Lung (tissue), 12 donors: Measurements from ENCODE around the gene THAP7. TPM values are rescaled to one million over a fixed set of nuclear protein-coding genes. Genes with fewer than 3 reads are reported as not detected.

Experiments used
- ATAC-seq: fragments of 200-7000 bp; cut with Tn5 transposase; one replicate; pipeline ENCODE4 v1.9.1; 2020; ENCODE audit warnings: moderate number of reproducible peaks; ENCODE audit not compliant: insufficient read depth, low FRiP score
- DNase-seq, 3 donors: peaks; one replicate each; pipeline ENCODE4 v3.0.0-alpha.2; 2013 to 2017
- H3K27ac ChIP-seq, 2 donors: one replicate each; pipeline ENCODE4 v1.5.1; 2013; ENCODE audit warnings: mild to moderate bottlenecking in 2 of 2, moderate library complexity in 2 of 2, control low read depth in 1 of 2, inconsistent platforms in 1 of 2, low read depth in 1 of 2, low read length in 1 of 2
- H3K27me3 ChIP-seq, 3 donors: one replicate each; pipeline ENCODE4 v1.5.1; 2013; ENCODE audit warnings: low read length in 2 of 3; ENCODE audit not compliant: control insufficient read depth in 3 of 3, insufficient read depth in 3 of 3
- H3K36me3 ChIP-seq, 4 donors: one replicate each; pipeline ENCODE4 v1.5.1; 2013; ENCODE audit warnings: low read length in 4 of 4, mild to moderate bottlenecking in 1 of 4, moderate library complexity in 1 of 4; ENCODE audit not compliant: control insufficient read depth in 4 of 4, insufficient read depth in 4 of 4
- H3K4me1 ChIP-seq, 5 donors: one replicate each; pipeline ENCODE4 v1.5.1; 2013; ENCODE audit warnings: low read length in 5 of 5, mild to moderate bottlenecking in 2 of 5, moderate library complexity in 1 of 5; ENCODE audit not compliant: control insufficient read depth in 5 of 5, insufficient read depth in 5 of 5
- H3K4me3 ChIP-seq: one replicate; pipeline ENCODE4 v1.5.1; 2013; ENCODE audit warnings: mild to moderate bottlenecking, control low read depth, moderate library complexity
- H3K9ac ChIP-seq, 2 donors: one replicate each; pipeline ENCODE4 v1.5.1; 2013; ENCODE audit warnings: low read length in 2 of 2, control low read depth in 1 of 2; ENCODE audit not compliant: insufficient read depth in 1 of 2
- H3K9me3 ChIP-seq, 4 donors: one replicate each; pipeline ENCODE4 v1.5.1; 2013; ENCODE audit warnings: low read length in 3 of 4, mild to moderate bottlenecking in 1 of 4, moderate library complexity in 1 of 4; ENCODE audit not compliant: control insufficient read depth in 4 of 4, insufficient read depth in 3 of 4
- CTCF ChIP-seq: IDR thresholded peaks from 2 replicates; pipeline ENCODE4 v1.5.1; 2012; ENCODE audit warnings: mild to moderate bottlenecking; ENCODE audit errors: control extremely low read depth, extremely low read depth
- WGBS, 2 donors: extraction: QIAGEN DNeasy Blood & Tissue Kit; methylation state at CpG; one replicate each; pipeline ENCODE4 v1.1.7; 2013; 5-methylcytosine and 5-hydroxymethylcytosine counted together
- polyA plus RNA-seq, 2 donors: library from polyadenylated mRNA; stranded (reverse); fragments of 200-250 nt; gene quantifications; one replicate each; pipeline ENCODE4 v1.2.1, GENCODE V29; 2013
- total RNA-seq, 2 donors: library from RNA; depleted of rRNA in 1 of 2; stranded (reverse); fragments of >200 nt in 1 of 2; gene quantifications; one replicate each; pipeline ENCODE4 v1.2.1, GENCODE V29; 2014 to 2021
- donor health status: control.
- donor health status: control.
- donor health status: Bipolar disorder and iron deficiency.
- donor health status: healthy.
- donor health status: DM: yes; HTN: yes; CAD: no.

The THAP7 gene
- total and polyA plus RNA-seq, 4 donors, result 20.4 to 61.3 (median 27.6) TPM

DNA sequence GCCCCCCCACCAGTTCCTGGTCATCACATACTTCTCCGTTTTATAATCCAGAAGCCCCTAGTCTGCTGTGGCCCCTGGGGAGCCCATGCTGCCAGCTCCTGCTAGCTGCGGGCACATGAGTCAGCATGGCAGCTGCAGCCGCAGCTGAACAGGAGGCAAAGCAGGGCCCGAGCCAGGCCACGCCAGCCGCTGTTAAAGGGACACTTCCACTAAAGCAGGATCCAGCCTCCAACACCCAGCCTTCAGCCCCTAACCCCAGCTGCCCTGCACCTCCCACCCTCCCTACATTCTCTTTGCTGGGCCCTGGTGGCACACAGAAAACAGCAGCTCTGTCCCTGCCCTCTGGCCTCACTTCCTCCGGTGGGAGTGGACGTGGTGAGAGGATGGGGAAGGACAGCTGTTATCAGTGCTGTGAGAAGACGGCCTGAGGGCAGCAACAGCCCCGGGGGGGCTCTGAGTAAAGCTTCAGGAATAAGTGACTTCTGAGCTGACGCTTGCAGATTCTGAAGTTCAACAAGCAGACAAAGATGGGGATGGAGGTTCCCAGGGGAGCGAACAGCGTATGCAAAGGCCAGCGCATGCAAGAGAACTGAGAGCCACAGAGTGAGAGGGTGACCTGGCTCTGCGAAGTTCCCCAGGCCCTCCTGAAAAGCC lies 43.1 kb upstream of the THAP7 start:
- Histone ChIP-seq H3K9ac (peak overlapping the region; percentile 36 to 57), H3K4me3 (no peak overlapping the region), H3K36me3 (no peaks in the 10 kb centered on the region), H3K4me1 (peaks cover 0 to 13% (median 0%) of the 10 kb centered on the region in 5 donors), H3K27ac (no peak overlapping the region), H3K9me3 (peaks cover 0 to 1% (median 0%) of the 10 kb centered on the region in 4 donors), H3K27me3 (no peaks in the 10 kb centered on the region)
- WGBS, 2 donors, result 17 to 25% methylated on average over 15 of the region's 15 CpGs
- DNase-seq (peak in 1 of 3 donors; percentile 43), ATAC-seq (no peak)
- no peak for TF ChIP-seq CTCF

GRCh38 chr22:21043860-21044535 lies 42.1 kb upstream of the THAP7 start:
- TF ChIP-seq CTCF, result no peak
- DNase-seq, result no peak
- no peaks in the 10 kb centered on the region for H3K36me3 ChIP-seq
- H3K9ac ChIP-seq, result no peak overlapping the region
- peaks cover 0 to 13% (median 0%) of the 10 kb centered on the region in 5 donors for H3K4me1 ChIP-seq
- no peak for ATAC-seq
- H3K27ac ChIP-seq, result no peak overlapping the region
- no peak overlapping the region for H3K4me3 ChIP-seq
- WGBS, 2 donors, result 91 to 93% methylated on average over 15 of the region's 15 CpGs
- H3K9me3 ChIP-seq, result peaks cover 0 to 1% (median 0%) of the 10 kb centered on the region in 4 donors
- H3K27me3 ChIP-seq, result no peaks in the 10 kb centered on the region

DNA sequence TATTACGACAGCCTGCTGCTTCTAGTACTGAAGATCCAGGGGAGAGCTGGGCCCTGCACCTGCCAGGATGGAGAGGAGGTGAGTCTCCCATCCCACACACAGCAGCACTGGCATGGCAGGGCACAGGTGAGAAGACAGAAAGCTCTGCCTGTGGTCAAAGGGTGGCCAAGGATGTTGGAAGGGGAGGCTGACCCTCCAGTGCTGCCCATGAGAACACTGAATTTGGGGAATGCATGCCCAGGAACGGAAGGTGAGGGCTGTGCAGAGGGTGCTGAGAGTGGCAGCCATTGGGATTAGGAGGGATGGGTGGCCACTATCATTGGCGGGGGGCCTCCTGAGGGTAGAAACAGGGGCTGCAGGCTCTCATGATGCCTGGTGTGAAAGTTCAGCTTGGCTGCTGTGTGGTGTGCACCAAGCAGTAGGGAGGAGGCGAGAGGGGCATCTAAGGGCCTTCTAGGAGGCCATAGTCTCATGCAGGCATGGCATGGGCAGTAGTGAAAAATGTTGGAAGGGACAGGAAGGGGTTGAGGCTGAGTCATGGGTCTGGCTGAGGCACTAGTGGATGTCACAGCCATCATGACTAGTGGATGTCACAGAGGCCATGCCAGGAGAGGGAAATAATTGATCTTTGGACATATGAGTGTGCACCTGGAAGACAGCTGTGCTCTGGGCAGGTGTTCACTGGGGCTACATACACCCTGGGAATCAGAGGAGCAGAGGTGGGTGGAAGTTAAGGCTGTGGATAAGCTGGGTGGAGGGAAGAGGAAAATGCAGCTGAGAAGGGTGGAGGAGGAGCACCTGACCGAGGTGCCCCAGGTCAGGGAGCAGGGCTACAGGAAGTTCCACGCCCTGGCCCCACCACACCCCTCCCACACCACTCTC lies 41.3 kb upstream of the THAP7 start:
- Histone ChIP-seq H3K9me3 (peaks cover 0 to 1% (median 0%) of the 10 kb centered on the region in 4 donors), H3K27ac (no peak overlapping the region), H3K4me1 (peaks cover 0 to 18% (median 4%) of the 10 kb centered on the region in 5 donors), H3K36me3 (no peaks in the 10 kb centered on the region), H3K27me3 (no peaks in the 10 kb centered on the region), H3K4me3 (no peak overlapping the region), H3K9ac (no peak overlapping the region)
- 84 to 94% methylated on average over 6 of the region's 6 CpGs for WGBS, 2 donors
- no peak for DNase-seq
- ATAC-seq, result no peak
- no peak for TF ChIP-seq CTCF
